DOHH2 (cell line): ENCODE measurements around the gene PCDHGA12.
A peak's percentile ranks its signal among the peaks of the same experiment; 100 is the strongest.

Experiments
- H3F3A ChIP-seq: fragments of 200-600 bp; sonication (generic), shearing (Covaris generic); 2 replicates; pipeline ENCODE4 v1.6.0; 2016; ENCODE audit warnings: antibody characterized with exemption, mild to moderate bottlenecking; ENCODE audit not compliant: control insufficient read depth, insufficient read depth
- H3K27ac ChIP-seq: fragments of 200-600 bp; sonication (generic); 2 replicates; pipeline ENCODE4 v1.5.1; 2014; ENCODE audit warnings: low read depth, mild to moderate bottlenecking, low read length, moderate library complexity
- H3K27me3 ChIP-seq: fragments of 200-600 bp; sonication (generic); 2 replicates; pipeline ENCODE4 v1.6.1; 2014; ENCODE audit warnings: mild to moderate bottlenecking, low read length, mixed read lengths; ENCODE audit not compliant: control insufficient read depth
- H3K36me3 ChIP-seq: fragments of 200-600 bp; sonication (generic); 2 replicates; pipeline ENCODE4 v1.6.1; 2014; ENCODE audit warnings: mild to moderate bottlenecking, low read length, moderate library complexity, mixed read lengths; ENCODE audit not compliant: control insufficient read depth
- H3K4me1 ChIP-seq: fragments of 200-600 bp; sonication (generic); 2 replicates; pipeline ENCODE4 v1.6.1; 2014; ENCODE audit warnings: mild to moderate bottlenecking, low read length, mixed read lengths; ENCODE audit not compliant: control insufficient read depth
- H3K4me2 ChIP-seq: fragments of 200-600 bp; sonication (generic); 2 replicates; pipeline ENCODE4 v1.6.0; 2014; ENCODE audit warnings: mild to moderate bottlenecking, low read length, moderate library complexity
- H3K4me3 ChIP-seq: fragments of 200-600 bp; sonication (generic); 2 replicates; pipeline ENCODE4 v1.5.1; 2014; ENCODE audit warnings: mild to moderate bottlenecking, low read length, mixed read lengths
- H3K79me2 ChIP-seq: fragments of 200-600 bp; sonication (generic); 2 replicates; pipeline ENCODE4 v1.6.1; 2014; ENCODE audit warnings: mild to moderate bottlenecking, low read length, mixed read lengths; ENCODE audit not compliant: control insufficient read depth
- H3K9me2 ChIP-seq: fragments of 200-600 bp; sonication (generic); replicated peaks from 2 replicates; pipeline ENCODE4 v1.6.1; 2014; ENCODE audit warnings: mild to moderate bottlenecking, low read length, mixed read lengths; ENCODE audit not compliant: control insufficient read depth
- H3K9me3 ChIP-seq: fragments of 200-600 bp; sonication (generic); 2 replicates; pipeline ENCODE4 v1.6.1; 2014; ENCODE audit warnings: antibody characterized with exemption, low read length, mixed read lengths; ENCODE audit not compliant: control insufficient read depth, insufficient read depth
- H4K20me1 ChIP-seq: fragments of 200-600 bp; sonication (generic); 2 replicates; pipeline ENCODE4 v1.6.0; 2014; ENCODE audit warnings: low read depth, mild to moderate bottlenecking, antibody characterized with exemption, low read length, moderate library complexity; ENCODE audit not compliant: control insufficient read depth, insufficient read depth
- EZH2phosphoT487 ChIP-seq: fragments of 200-600 bp; sonication (generic); IDR thresholded peaks from 2 replicates; pipeline ENCODE4 v1.6.1; 2017; ENCODE audit warnings: borderline replicate concordance, mild to moderate bottlenecking, antibody characterized with exemption, low read length, moderate library complexity, mixed read lengths
- TF ChIP-seq, protein P1 (sequence below): fragments of 200-600 bp; sonication (generic); IDR thresholded peaks from one replicate; pipeline ENCODE4 v1.5.1; 2014; ENCODE audit warnings: antibody characterized with exemption, mild to moderate bottlenecking, low read depth, low read length; ENCODE audit not compliant: poor library complexity, severe bottlenecking

The PCDHGA12 gene

DNA sequence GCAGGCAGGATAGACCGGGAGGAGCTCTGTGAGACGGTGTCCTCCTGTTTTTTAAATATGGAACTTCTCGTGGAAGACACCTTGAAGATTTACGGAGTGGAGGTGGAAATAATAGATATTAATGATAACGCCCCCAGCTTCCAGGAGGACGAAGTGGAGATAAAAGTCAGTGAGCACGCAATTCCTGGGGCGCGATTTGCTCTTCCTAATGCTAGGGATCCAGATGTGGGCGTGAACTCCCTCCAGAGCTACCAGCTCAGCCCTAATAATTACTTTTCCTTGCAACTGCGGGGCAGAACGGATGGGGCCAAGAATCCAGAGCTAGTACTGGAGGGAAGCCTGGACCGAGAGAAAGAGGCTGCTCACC lies 8.8 kb upstream of the PCDHGA12 start:
- no peaks in the 10 kb centered on the region for H3K27me3 ChIP-seq

DNA sequence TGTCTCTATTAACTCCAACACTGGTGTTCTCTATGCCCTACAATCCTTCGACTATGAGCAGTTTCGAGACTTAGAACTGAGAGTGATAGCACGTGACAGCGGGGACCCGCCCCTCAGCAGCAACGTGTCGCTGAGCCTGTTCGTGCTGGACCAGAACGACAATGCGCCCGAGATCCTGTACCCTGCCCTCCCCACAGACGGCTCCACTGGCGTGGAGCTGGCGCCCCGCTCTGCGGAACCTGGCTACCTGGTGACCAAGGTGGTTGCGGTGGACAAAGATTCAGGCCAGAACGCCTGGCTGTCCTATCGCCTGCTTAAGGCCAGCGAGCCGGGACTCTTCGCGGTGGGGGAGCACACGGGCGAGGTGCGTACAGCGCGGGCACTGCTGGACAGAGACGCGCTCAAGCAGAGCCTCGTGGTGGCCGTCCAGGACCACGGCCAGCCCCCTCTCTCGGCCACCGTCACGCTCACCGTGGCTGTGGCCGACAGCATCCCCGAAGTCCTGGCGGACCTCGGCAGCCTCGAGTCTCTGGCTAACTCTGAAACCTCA lies 7.5 kb upstream of the PCDHGA12 start:
- Histone ChIP-seq H3K36me3 (peaks cover 11% of the 10 kb centered on the region; the same call in 1 of the 2 replicates), H3K9me2 (no peaks in the 10 kb centered on the region), H3K27me3 (no peaks in the 10 kb centered on the region), H3K4me2 (no peak overlapping the region), H3K9me3 (peaks cover 42% of the 10 kb centered on the region; the same call in 1 of the 2 replicates), H3K27ac (no peak overlapping the region), H3K4me3 (no peak overlapping the region), H3K79me2 (no peaks in the 10 kb centered on the region), H4K20me1 (no peaks in the 10 kb centered on the region), H3F3A (no peaks in the 10 kb centered on the region; the same call in 1 of the 2 replicates), H3K4me1 (0 out of 2 replicates have a peak, but pooled peaks cover 3% of the 10 kb centered on the region)
- TF ChIP-seq, protein P1, sequence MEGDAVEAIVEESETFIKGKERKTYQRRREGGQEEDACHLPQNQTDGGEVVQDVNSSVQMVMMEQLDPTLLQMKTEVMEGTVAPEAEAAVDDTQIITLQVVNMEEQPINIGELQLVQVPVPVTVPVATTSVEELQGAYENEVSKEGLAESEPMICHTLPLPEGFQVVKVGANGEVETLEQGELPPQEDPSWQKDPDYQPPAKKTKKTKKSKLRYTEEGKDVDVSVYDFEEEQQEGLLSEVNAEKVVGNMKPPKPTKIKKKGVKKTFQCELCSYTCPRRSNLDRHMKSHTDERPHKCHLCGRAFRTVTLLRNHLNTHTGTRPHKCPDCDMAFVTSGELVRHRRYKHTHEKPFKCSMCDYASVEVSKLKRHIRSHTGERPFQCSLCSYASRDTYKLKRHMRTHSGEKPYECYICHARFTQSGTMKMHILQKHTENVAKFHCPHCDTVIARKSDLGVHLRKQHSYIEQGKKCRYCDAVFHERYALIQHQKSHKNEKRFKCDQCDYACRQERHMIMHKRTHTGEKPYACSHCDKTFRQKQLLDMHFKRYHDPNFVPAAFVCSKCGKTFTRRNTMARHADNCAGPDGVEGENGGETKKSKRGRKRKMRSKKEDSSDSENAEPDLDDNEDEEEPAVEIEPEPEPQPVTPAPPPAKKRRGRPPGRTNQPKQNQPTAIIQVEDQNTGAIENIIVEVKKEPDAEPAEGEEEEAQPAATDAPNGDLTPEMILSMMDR: no peak
- no peak for TF ChIP-seq EZH2phosphoT487

More for the DNA sequence above, 8.8 kb upstream of the PCDHGA12 start:
- Histone ChIP-seq H3K9me3 (peaks cover 43% of the 10 kb centered on the region; the same call in 1 of the 2 replicates), H3K36me3 (peaks cover 4% of the 10 kb centered on the region; the same call in 1 of the 2 replicates), H3K4me1 (0 out of 2 replicates have a peak, but pooled peaks cover 3% of the 10 kb centered on the region), H3K79me2 (no peaks in the 10 kb centered on the region), H4K20me1 (no peaks in the 10 kb centered on the region), H3K27ac (no peak overlapping the region), H3K9me2 (no peaks in the 10 kb centered on the region), H3K4me3 (peak overlapping the region; percentile 64), H3F3A (no peaks in the 10 kb centered on the region; the same call in 1 of the 2 replicates), H3K4me2 (peak overlapping the region; percentile 58)
- TF ChIP-seq, protein P1: no peak
- no peak for TF ChIP-seq EZH2phosphoT487

DNA sequence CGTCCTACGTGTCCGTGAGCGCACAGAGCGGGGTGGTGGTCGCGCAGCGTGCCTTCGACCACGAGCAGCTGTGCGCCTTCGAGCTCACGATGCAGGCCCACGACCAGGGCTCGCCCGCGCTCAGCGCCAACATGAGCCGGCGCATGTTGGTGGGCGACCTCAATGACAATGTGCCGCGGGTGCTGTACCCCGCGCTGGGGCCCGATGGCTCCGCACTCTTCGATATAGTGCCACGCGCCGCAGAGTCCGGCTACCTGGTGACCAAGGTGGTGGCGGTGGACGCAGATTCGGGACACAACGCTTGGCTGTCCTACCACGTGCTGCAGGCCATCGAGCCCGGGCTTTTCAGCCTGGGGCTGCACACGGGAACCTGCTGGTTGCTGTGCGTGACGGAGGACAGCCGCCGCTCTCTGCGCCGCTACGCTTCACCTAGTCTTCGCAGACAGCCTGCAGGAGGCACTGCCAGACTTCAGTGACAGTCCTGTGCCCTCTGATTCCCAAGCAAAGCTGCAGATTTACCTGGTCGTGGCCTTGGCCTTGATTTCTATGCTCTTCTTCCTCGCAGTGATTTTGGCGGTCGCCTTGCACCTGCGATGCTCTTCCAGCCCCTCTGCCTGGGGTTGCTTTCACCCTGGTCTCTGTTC lies 2.4 kb upstream of the PCDHGA12 start:
- no peak overlapping the region for H3K27ac ChIP-seq
- H3K4me2 ChIP-seq: no peak overlapping the region
- H3K9me2 ChIP-seq: no peaks in the 10 kb centered on the region
- peaks cover 19% of the 10 kb centered on the region for H3K9me3 ChIP-seq
- H3K36me3 ChIP-seq: peaks cover 24% of the 10 kb centered on the region
- no peaks in the 10 kb centered on the region for H3K27me3 ChIP-seq
- H3F3A ChIP-seq: peaks cover 6% of the 10 kb centered on the region; the same call in 1 of the 2 replicates
- H3K4me3 ChIP-seq: no peak overlapping the region
- TF ChIP-seq, protein P1: no peak
- no peak for TF ChIP-seq EZH2phosphoT487
- 0 out of 2 replicates have a peak, but pooled peaks cover 3% of the 10 kb centered on the region for H3K4me1 ChIP-seq
- H3K79me2 ChIP-seq: no peaks in the 10 kb centered on the region
- no peaks in the 10 kb centered on the region for H4K20me1 ChIP-seq
